22Rv1 (cell line): ENCODE measurements around the gene PLS3.

Source experiments
- CTCF ChIP-seq: fragments of 450-650 bp; IDR thresholded peaks from 2 replicates; pipeline ENCODE4 v1.5.1; 2017; ENCODE audit warnings: mild to moderate bottlenecking
- ZFX ChIP-seq: fragments of 450-650 bp; IDR thresholded peaks from 2 replicates; pipeline ENCODE4 v1.6.1; 2017; ENCODE audit warnings: antibody characterized with exemption, borderline replicate concordance

GRCh38 chrX:115589419-115589818 lies 28.4 kb downstream of the PLS3 start:
- no peak for TF ChIP-seq CTCF
- TF ChIP-seq ZFX, result no peak
